ENCODE measurements around the gene OR52A1.

- TF ChIP-seq, protein P1, sequence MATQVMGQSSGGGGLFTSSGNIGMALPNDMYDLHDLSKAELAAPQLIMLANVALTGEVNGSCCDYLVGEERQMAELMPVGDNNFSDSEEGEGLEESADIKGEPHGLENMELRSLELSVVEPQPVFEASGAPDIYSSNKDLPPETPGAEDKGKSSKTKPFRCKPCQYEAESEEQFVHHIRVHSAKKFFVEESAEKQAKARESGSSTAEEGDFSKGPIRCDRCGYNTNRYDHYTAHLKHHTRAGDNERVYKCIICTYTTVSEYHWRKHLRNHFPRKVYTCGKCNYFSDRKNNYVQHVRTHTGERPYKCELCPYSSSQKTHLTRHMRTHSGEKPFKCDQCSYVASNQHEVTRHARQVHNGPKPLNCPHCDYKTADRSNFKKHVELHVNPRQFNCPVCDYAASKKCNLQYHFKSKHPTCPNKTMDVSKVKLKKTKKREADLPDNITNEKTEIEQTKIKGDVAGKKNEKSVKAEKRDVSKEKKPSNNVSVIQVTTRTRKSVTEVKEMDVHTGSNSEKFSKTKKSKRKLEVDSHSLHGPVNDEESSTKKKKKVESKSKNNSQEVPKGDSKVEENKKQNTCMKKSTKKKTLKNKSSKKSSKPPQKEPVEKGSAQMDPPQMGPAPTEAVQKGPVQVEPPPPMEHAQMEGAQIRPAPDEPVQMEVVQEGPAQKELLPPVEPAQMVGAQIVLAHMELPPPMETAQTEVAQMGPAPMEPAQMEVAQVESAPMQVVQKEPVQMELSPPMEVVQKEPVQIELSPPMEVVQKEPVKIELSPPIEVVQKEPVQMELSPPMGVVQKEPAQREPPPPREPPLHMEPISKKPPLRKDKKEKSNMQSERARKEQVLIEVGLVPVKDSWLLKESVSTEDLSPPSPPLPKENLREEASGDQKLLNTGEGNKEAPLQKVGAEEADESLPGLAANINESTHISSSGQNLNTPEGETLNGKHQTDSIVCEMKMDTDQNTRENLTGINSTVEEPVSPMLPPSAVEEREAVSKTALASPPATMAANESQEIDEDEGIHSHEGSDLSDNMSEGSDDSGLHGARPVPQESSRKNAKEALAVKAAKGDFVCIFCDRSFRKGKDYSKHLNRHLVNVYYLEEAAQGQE (IDR thresholded peaks at IDR 0.05): no peak
- TF ChIP-seq, protein P2, sequence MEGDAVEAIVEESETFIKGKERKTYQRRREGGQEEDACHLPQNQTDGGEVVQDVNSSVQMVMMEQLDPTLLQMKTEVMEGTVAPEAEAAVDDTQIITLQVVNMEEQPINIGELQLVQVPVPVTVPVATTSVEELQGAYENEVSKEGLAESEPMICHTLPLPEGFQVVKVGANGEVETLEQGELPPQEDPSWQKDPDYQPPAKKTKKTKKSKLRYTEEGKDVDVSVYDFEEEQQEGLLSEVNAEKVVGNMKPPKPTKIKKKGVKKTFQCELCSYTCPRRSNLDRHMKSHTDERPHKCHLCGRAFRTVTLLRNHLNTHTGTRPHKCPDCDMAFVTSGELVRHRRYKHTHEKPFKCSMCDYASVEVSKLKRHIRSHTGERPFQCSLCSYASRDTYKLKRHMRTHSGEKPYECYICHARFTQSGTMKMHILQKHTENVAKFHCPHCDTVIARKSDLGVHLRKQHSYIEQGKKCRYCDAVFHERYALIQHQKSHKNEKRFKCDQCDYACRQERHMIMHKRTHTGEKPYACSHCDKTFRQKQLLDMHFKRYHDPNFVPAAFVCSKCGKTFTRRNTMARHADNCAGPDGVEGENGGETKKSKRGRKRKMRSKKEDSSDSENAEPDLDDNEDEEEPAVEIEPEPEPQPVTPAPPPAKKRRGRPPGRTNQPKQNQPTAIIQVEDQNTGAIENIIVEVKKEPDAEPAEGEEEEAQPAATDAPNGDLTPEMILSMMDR (IDR thresholded peaks at IDR 0.05): no peak
- no peak for TF ChIP-seq CHD2 (IDR thresholded peaks at IDR 0.05; ENCODE audit: low read length, partially characterized antibody)
- no peak for TF ChIP-seq RCOR1 (IDR thresholded peaks at IDR 0.05; ENCODE audit: low read depth, low read length)
- TF ChIP-seq EP300 (IDR thresholded peaks at IDR 0.05): no peak
- TF ChIP-seq RFX5 (IDR thresholded peaks at IDR 0.05): no peak
Measured at GRCh38 chr11:5154657-5155056, at the start of gene OR52A1.

Measured in A549 (cell line).